GM13977 (cell line): ENCODE data around the gene WDR45B.

Experiments
- DNase-seq: peaks from one replicate; pipeline ENCODE4 v3.0.0; 2012; ENCODE audit warnings: low spot score
- CTCF ChIP-seq: IDR thresholded peaks from 2 replicates; pipeline ENCODE4 v1.5.1; 2012; ENCODE audit warnings: mild to moderate bottlenecking, control low read depth; ENCODE audit not compliant: insufficient read depth; ENCODE audit errors: extremely low read depth, missing control alignments
- in situ Hi-C: fragments of 300-500 bp; cut with MboI; formaldehyde crosslinking; loops from one replicate; pipeline ENCODE4 v1.12.0; 2022; ENCODE audit warnings: low sequenced_read_pairs, low pct_unique_long_range_greater_than_20kb, mixed read lengths, inconsistent platforms; ENCODE audit not compliant: unreplicated experiment

The WDR45B gene

GRCh38 chr17:82602986-82603710 is 45.1 kb downstream of the WDR45B start:
- in situ Hi-C loops: no loop called here
- no peak for DNase-seq
- TF ChIP-seq CTCF: no peak

DNA sequence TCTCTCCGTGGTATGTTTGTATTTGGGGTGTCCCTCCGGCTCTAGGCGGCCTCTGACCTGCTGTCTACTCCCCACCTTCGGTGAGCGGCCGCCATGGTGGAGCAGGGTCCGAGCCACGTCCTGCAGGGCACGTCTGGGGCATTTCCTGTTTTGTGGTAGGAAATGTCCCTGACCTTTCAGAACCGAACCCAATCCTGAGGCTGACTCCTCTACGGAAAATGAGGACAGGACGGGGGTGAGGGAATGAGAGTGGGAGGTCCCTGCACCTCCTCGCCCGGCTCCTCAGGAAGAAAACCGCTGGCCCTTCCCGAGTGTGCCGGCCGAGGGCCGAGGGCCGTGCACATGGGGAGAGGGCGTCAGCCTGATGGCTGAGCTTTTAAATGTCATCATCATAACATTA is 45.8 kb downstream of the WDR45B start:
- DNase-seq: no peak
- in situ Hi-C loops: no loop called here
- TF ChIP-seq CTCF: no peak

- no peak for TF ChIP-seq CTCF
- in situ Hi-C loops: no loop called here
Observed at GRCh38 chr17:82601447-82602000, 46.7 kb downstream of the WDR45B start.

GRCh38 chr17:82600731-82601446 is 47.4 kb downstream of the WDR45B start:
- DNase-seq: no peak

More at GRCh38 chr17:82601447-82602000, 46.7 kb downstream of the WDR45B start:
- DNase-seq: no peak

DNA sequence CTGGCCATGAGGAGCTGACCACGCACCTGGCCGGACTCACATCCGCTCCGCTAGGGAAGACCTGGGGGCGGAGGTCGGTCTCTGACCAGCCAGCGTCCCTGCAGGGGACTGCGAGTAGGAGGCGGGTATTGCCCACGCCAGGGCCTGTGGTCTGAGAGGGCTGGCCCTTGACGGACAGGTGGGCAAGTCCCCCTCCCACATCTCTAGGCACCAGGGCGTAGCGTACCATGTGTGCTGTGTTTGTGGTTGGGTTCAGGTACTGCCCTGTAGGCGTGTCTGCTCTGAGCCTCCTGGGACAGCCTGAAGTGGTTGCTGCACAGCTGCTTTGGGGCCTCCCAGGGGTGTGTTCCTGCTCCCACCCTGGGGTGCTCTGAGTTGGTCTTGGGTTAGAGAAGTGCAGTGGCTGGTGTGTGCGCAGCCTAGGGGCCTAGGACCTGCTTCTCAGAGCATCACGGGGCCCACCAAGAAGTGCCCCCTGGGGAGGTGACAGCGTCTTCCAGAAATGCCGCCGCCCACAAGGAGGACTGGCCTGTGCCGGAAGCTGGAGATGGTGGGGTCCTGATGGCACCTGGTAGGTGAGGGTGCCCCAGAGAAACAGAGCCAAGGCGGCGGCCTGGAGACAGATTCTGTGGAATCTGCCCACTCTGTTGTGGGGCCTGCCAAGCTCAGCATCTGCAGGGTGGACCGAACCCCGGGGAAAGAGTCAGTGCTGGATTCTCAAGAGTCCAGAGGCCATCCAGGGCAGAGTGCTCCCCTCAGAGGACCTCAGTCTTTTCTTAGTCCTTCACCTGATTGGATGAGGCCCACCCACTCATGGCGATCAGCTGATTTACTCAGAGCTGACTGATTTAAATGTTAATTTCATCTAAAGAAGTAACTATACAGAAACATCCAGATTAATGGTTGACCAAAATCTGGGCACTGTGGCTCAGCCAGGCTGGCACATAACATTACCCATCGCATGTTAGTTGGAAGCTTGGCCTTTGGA is 48.3 kb downstream of the WDR45B start:
- peak; percentile 62 for DNase-seq
- no peak for TF ChIP-seq CTCF
- in situ Hi-C loops: no loop called here

More at GRCh38 chr17:82600731-82601446, 47.4 kb downstream of the WDR45B start:
- in situ Hi-C loops: no loop called here
- TF ChIP-seq CTCF: no peak
